ENCODE measurements around the gene CFAP52.
"Not testable (repeated sequence)": the region's sequence is repeated elsewhere in the genome, so short reads cannot be mapped to it uniquely, and the experiment has no call there.

The CFAP52 gene

DNA sequence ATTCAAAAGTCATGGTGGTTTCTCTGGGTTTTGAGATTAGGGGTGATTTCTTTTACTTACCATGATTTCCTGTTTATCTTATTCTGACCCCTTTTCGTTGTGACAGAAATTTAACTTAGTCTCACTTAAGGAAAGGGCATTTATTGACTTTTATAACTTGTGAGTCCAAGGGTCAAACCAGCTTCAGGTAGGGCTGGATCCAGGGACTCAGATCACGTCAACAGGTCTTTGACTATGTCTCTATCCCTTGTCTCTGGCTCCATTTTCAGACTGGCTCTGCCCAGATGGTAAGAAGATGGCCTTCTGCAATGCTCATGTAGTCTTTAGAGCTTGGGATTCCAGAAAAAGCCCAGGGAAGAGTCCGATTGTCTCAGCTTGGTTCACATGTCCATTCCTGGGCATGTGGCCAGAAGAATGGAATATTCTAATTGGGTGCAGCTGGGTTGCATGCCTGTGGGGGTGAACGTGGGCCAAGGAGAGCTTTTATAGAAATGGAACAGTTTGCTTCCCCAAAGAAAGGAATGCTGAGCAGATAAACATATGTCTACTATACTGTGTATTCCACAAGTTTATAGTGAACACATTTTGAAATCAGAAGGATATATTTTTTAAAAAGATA lies 82.3 kb downstream of the CFAP52 start:
- H3K27me3 ChIP-seq (ENCODE audit: low read length): no peaks in the 10 kb centered on the region
- H3K9me2 ChIP-seq (replicated peaks; ENCODE audit: insufficient read depth, low read length): no peaks in the 10 kb centered on the region
- no peak overlapping the region for H3K27ac ChIP-seq (ENCODE audit: low read depth, low read length)
- no peaks in the 10 kb centered on the region for H3K9me3 ChIP-seq (ENCODE audit: insufficient read depth, low read length)
- no peaks in the 10 kb centered on the region for H3F3A ChIP-seq (ENCODE audit: insufficient read depth)
- no peaks in the 10 kb centered on the region for H3K36me3 ChIP-seq (ENCODE audit: low read length)
- no peak overlapping the region for H2AFZ ChIP-seq (ENCODE audit: low read depth, low read length, severe bottlenecking)
- no peak overlapping the region for H3K4me2 ChIP-seq (ENCODE audit: low read depth, low read length, poor library complexity, severe bottlenecking)
- no peak overlapping the region for H3K9ac ChIP-seq (ENCODE audit: low read length)
- H3K79me2 ChIP-seq (ENCODE audit: insufficient read depth, low read length): no peaks in the 10 kb centered on the region
- no peaks in the 10 kb centered on the region for H4K20me1 ChIP-seq (ENCODE audit: low read depth, low read length)
- TF ChIP-seq, protein P1, sequence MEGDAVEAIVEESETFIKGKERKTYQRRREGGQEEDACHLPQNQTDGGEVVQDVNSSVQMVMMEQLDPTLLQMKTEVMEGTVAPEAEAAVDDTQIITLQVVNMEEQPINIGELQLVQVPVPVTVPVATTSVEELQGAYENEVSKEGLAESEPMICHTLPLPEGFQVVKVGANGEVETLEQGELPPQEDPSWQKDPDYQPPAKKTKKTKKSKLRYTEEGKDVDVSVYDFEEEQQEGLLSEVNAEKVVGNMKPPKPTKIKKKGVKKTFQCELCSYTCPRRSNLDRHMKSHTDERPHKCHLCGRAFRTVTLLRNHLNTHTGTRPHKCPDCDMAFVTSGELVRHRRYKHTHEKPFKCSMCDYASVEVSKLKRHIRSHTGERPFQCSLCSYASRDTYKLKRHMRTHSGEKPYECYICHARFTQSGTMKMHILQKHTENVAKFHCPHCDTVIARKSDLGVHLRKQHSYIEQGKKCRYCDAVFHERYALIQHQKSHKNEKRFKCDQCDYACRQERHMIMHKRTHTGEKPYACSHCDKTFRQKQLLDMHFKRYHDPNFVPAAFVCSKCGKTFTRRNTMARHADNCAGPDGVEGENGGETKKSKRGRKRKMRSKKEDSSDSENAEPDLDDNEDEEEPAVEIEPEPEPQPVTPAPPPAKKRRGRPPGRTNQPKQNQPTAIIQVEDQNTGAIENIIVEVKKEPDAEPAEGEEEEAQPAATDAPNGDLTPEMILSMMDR (IDR thresholded peaks at IDR 0.05; ENCODE audit: insufficient read depth, low read length, poor library complexity, severe bottlenecking): no peak
- no peak for TF ChIP-seq EZH2phosphoT487 (conservative IDR thresholded peaks at IDR 0.05; ENCODE audit: low read length)
- H3K4me3 ChIP-seq (ENCODE audit: insufficient read depth, low read length, poor library complexity, severe bottlenecking): no peak overlapping the region

DNA sequence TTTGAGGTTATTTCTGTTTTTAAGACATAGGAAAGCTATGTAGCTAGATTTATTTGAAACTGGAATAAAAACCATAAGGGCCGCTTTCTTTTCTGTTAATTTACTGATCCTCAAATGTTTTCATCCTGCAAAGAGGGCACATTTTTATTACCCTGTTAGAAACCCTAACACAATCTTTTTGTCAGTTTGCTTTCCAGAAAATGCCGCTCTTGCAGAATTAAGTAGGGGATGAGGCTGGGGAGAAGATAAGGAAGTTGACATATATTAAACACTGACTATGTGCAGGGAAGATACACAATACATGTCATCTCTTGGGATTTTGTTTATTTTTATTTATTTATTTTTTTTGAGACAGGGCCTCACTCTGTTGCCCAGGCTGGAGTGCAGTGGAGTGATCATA lies 84.6 kb downstream of the CFAP52 start:
- Histone ChIP-seq H3K9me3 (ENCODE audit: insufficient read depth, low read length) (no peaks in the 10 kb centered on the region), H3K9me2 (replicated peaks; ENCODE audit: insufficient read depth, low read length) (no peaks in the 10 kb centered on the region), H4K20me1 (ENCODE audit: low read depth, low read length) (no peaks in the 10 kb centered on the region), H3K36me3 (ENCODE audit: low read length) (no peaks in the 10 kb centered on the region), H3F3A (ENCODE audit: insufficient read depth) (no peaks in the 10 kb centered on the region), H3K4me3 (ENCODE audit: insufficient read depth, low read length, poor library complexity, severe bottlenecking) (no peak overlapping the region), H2AFZ (ENCODE audit: low read depth, low read length, severe bottlenecking) (no peak overlapping the region), H3K27me3 (ENCODE audit: low read length) (no peaks in the 10 kb centered on the region), H3K4me2 (ENCODE audit: low read depth, low read length, poor library complexity, severe bottlenecking) (no peak overlapping the region), H3K27ac (ENCODE audit: low read depth, low read length) (no peak overlapping the region), H3K79me2 (ENCODE audit: insufficient read depth, low read length) (no peaks in the 10 kb centered on the region), H3K9ac (ENCODE audit: low read length) (no peak overlapping the region)
- TF ChIP-seq, protein P1 (IDR thresholded peaks at IDR 0.05; ENCODE audit: insufficient read depth, low read length, poor library complexity, severe bottlenecking): no peak
- no peak for TF ChIP-seq EZH2phosphoT487 (conservative IDR thresholded peaks at IDR 0.05; ENCODE audit: low read length)

DNA sequence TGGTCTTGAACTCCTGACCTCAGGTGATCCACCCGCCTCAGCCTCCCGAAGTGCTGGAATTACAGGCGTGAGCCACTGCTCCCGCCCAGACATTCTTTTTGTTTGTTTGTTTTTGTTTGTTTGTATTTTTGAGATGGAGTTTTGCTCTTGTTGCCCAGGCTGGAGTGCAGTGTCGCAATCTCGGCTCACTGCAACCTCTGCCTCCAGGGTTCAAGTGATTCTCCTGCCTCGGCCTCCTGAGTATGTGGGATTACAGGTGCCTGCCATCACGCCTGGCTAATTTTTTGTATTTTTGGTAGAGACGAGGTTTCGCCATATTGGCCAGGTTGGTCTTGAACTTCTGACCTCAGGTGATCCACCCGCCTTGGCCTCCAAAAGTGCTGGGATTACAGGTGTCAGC lies 87.1 kb downstream of the CFAP52 start:
- not testable (repeated sequence) for H3K4me3 ChIP-seq (ENCODE audit: insufficient read depth, low read length, poor library complexity, severe bottlenecking); H3K4me2 ChIP-seq (ENCODE audit: low read depth, low read length, poor library complexity, severe bottlenecking); H3K9me2 ChIP-seq (replicated peaks; ENCODE audit: insufficient read depth, low read length); H3K27ac ChIP-seq (ENCODE audit: low read depth, low read length); H3K9ac ChIP-seq (ENCODE audit: low read length); H3K36me3 ChIP-seq (ENCODE audit: low read length); H3K79me2 ChIP-seq (ENCODE audit: insufficient read depth, low read length); H2AFZ ChIP-seq (ENCODE audit: low read depth, low read length, severe bottlenecking); H4K20me1 ChIP-seq (ENCODE audit: low read depth, low read length); H3F3A ChIP-seq (ENCODE audit: insufficient read depth); H3K9me3 ChIP-seq (ENCODE audit: insufficient read depth, low read length); H3K27me3 ChIP-seq (ENCODE audit: low read length)

DNA sequence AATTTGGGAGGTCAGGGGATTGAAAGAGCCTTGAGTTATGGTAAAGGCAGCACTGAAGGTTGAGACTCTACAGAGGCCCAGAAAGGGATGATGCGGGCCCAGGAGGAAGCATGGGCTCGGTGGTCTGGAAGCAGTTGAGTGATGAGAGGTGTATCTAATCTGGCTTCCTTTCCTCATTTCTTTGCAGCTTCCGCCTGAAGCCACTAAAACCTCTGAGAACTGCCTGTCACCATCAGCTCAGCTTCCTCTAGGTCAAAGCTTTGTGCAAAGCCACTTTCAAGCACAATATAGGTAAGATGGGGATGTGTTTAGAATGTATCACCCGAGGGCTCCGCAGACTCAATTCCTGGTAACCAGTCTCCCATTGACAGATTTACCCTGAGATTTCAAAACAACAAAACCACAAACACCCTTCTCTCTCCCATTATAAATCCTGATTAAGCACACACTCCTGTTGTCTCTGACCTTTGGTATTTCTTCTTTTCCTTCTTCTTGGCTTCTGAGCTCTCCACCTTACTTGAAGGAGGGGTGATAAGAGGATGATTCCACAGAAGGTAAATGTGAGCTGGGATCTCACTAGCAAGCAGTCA lies 90.1 kb downstream of the CFAP52 start:
- Histone ChIP-seq H2AFZ (ENCODE audit: low read depth, low read length, severe bottlenecking) (no peak overlapping the region), H3K36me3 (ENCODE audit: low read length) (no peaks in the 10 kb centered on the region), H4K20me1 (ENCODE audit: low read depth, low read length) (no peaks in the 10 kb centered on the region), H3K27ac (ENCODE audit: low read depth, low read length) (no peak overlapping the region), H3K9ac (ENCODE audit: low read length) (no peak overlapping the region), H3K4me3 (ENCODE audit: insufficient read depth, low read length, poor library complexity, severe bottlenecking) (no peak overlapping the region), H3K79me2 (ENCODE audit: insufficient read depth, low read length) (no peaks in the 10 kb centered on the region), H3K4me2 (ENCODE audit: low read depth, low read length, poor library complexity, severe bottlenecking) (no peak overlapping the region), H3K27me3 (ENCODE audit: low read length) (no peaks in the 10 kb centered on the region), H3K9me3 (ENCODE audit: insufficient read depth, low read length) (no peaks in the 10 kb centered on the region), H3F3A (ENCODE audit: insufficient read depth) (no peaks in the 10 kb centered on the region), H3K9me2 (replicated peaks; ENCODE audit: insufficient read depth, low read length) (no peaks in the 10 kb centered on the region)
- TF ChIP-seq, protein P1 (IDR thresholded peaks at IDR 0.05; ENCODE audit: insufficient read depth, low read length, poor library complexity, severe bottlenecking): no peak
- no peak for TF ChIP-seq EZH2phosphoT487 (conservative IDR thresholded peaks at IDR 0.05; ENCODE audit: low read length)
